ENCODE data around the gene HOXA5. TPM values are rescaled to one million over a fixed set of nuclear protein-coding genes. Genes with fewer than 3 reads are reported as not detected.

Gene HOXA5
- total and polyA plus RNA-seq, 2 of the 8 experiments (the other 6 are each of a cell fraction or from before 2014, with no cell fraction given), result not detected

DNA sequence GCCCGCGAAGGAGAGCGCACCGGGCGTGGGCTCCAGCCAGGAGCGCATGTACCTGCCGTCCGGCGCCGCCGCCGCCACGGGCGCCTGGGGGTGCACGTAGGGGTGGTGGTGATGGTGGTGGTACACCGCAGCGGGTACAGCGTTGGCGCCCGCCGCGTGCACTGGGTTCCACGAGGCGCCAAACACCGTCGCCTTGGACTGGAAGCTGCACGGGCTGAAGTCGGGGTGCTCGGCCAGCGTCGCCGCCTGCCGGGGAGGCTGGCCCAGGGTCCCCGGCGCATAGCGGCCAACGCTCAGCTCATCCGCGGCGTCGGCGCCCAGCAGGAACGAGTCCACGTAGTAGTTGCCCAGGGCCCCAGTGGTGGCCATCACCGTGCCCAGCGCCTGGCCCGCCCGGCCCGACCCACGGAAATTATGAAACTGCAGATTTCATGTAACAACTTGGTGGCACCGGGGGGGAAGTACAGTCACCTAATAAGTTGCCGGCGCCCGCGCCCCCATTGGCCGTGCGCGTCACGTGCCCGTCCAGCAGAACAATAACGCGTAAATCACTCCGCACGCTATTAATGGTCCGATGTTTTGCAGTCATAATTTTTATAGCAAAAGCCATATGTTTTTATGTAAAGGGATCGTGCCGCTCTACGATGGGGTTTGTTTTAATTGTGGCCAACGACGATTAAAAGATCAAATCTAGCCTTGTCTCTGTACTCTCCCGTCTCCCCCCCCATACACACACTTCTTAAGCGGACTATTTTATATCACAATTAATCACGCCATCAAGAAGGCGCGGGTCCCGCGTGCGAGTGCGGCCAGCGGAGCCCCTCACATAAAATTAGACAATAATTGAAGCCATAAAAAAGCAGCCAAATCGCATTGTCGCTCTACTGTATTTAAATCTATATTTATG is 21.9 kb upstream of the HOXA5 start, which contains the start of gene HOXA9 (continued):
- TF ChIP-seq RAD21 (IDR thresholded peaks at IDR 0.05 in 1 of 2, conservative IDR thresholded peaks at IDR 0.05 in 1 of 2; ENCODE audit: low read depth in 2 of 2, low read length in 2 of 2) (no peak), RXRA (IDR thresholded peaks at IDR 0.05; ENCODE audit: insufficient read depth, low read depth, low read length) (no peak), TAF1 (IDR thresholded peaks at IDR 0.05; ENCODE audit: low read depth, low read length) (no peak), RNF2 (IDR thresholded peaks at IDR 0.05; ENCODE audit: borderline replicate concordance, low read depth, low read length, missing control alignments, poor library complexity, severe bottlenecking) (peak; percentile 86), SP1 (IDR thresholded peaks at IDR 0.05; ENCODE audit: low read depth, low read length) (no peak), TCF12 (IDR thresholded peaks at IDR 0.05; ENCODE audit: low read depth, low read length) (no peak)
- TF ChIP-seq, protein P1, sequence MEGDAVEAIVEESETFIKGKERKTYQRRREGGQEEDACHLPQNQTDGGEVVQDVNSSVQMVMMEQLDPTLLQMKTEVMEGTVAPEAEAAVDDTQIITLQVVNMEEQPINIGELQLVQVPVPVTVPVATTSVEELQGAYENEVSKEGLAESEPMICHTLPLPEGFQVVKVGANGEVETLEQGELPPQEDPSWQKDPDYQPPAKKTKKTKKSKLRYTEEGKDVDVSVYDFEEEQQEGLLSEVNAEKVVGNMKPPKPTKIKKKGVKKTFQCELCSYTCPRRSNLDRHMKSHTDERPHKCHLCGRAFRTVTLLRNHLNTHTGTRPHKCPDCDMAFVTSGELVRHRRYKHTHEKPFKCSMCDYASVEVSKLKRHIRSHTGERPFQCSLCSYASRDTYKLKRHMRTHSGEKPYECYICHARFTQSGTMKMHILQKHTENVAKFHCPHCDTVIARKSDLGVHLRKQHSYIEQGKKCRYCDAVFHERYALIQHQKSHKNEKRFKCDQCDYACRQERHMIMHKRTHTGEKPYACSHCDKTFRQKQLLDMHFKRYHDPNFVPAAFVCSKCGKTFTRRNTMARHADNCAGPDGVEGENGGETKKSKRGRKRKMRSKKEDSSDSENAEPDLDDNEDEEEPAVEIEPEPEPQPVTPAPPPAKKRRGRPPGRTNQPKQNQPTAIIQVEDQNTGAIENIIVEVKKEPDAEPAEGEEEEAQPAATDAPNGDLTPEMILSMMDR (IDR thresholded peaks at IDR 0.05; ENCODE audit: control extremely low read depth in 1 of 3, insufficient read depth in 1 of 3, low read depth in 1 of 3, low read length in 3 of 3), result no peak
- TF ChIP-seq, protein P2, sequence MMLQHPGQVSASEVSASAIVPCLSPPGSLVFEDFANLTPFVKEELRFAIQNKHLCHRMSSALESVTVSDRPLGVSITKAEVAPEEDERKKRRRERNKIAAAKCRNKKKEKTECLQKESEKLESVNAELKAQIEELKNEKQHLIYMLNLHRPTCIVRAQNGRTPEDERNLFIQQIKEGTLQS (IDR thresholded peaks at IDR 0.05; ENCODE audit: insufficient read depth, low read depth, low read length), result peak; percentile 57; the same call in 1 of the 2 replicates
- TF ChIP-seq, protein P3, sequence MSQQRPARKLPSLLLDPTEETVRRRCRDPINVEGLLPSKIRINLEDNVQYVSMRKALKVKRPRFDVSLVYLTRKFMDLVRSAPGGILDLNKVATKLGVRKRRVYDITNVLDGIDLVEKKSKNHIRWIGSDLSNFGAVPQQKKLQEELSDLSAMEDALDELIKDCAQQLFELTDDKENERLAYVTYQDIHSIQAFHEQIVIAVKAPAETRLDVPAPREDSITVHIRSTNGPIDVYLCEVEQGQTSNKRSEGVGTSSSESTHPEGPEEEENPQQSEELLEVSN (IDR thresholded peaks at IDR 0.05), result peak; percentile 59
